GM12891 (cell line): Measurements from ENCODE around the gene SQSTM1.

Experiments
- PAX5 ChIP-seq: IDR thresholded peaks from 2 replicates; pipeline ENCODE4 v1.6.1; 2011; ENCODE audit warnings: low read length, moderate library complexity, mild to moderate bottlenecking; ENCODE audit not compliant: insufficient read depth, severe bottlenecking
- POLR2A ChIP-seq: IDR thresholded peaks from 2 replicates; pipeline ENCODE4 v1.6.1; 2011; ENCODE audit warnings: low read depth, low read length, control low read depth
- POLR2AphosphoS5 ChIP-seq: IDR thresholded peaks from 2 replicates; pipeline ENCODE4 v1.6.1; 2011; ENCODE audit warnings: low read depth, low read length, control low read depth
- SPI1 ChIP-seq: IDR thresholded peaks from 2 replicates; pipeline ENCODE4 v1.6.1; 2011; ENCODE audit warnings: low read depth, low read length, control low read depth
- TAF1 ChIP-seq: IDR thresholded peaks from 2 replicates; pipeline ENCODE4 v1.6.1; 2011; ENCODE audit warnings: low read depth, low read length, control low read depth

GRCh38 chr5:179795049-179795862 is 25.4 kb upstream of the SQSTM1 start:
- TF ChIP-seq POLR2A = no peak
- TF ChIP-seq POLR2AphosphoS5 = no peak
- TF ChIP-seq TAF1 = no peak
- no peak for TF ChIP-seq SPI1
- no peak for TF ChIP-seq PAX5
